Ishikawa (cell line): ENCODE results near the gene TGFBRAP1.

ENCODE experiments used
- CEBPB ChIP-seq: IDR thresholded peaks from 2 replicates; pipeline ENCODE4 v1.6.1; 2012
- CREB1 ChIP-seq: IDR thresholded peaks from 2 replicates; pipeline ENCODE4 v1.6.1; 2012; ENCODE audit warnings: low read depth
- EGR1 ChIP-seq: IDR thresholded peaks from 2 replicates; pipeline ENCODE4 v1.6.1; 2012
- EP300 ChIP-seq: IDR thresholded peaks from 2 replicates; pipeline ENCODE4 v1.6.1; 2012; ENCODE audit warnings: borderline replicate concordance
- FOXM1 ChIP-seq: IDR thresholded peaks from 2 replicates; pipeline ENCODE4 v1.6.1; 2012; ENCODE audit warnings: low read depth, borderline replicate concordance
- MAX ChIP-seq: IDR thresholded peaks from 2 replicates; pipeline ENCODE4 v1.6.1; 2012
- NFIC ChIP-seq: IDR thresholded peaks from 2 replicates; pipeline ENCODE4 v1.6.1; 2012
- RAD21 ChIP-seq: IDR thresholded peaks from 2 replicates; pipeline ENCODE4 v1.6.1; 2012; ENCODE audit warnings: low read depth
- REST ChIP-seq: IDR thresholded peaks from 2 replicates; pipeline ENCODE4 v1.6.1; 2012; ENCODE audit warnings: low read depth, mild to moderate bottlenecking
- TAF1 ChIP-seq: IDR thresholded peaks from 2 replicates; pipeline ENCODE4 v1.6.1; 2012; ENCODE audit warnings: low read depth, mild to moderate bottlenecking
- TCF12 ChIP-seq: IDR thresholded peaks from 2 replicates; pipeline ENCODE4 v1.6.1; 2012; ENCODE audit warnings: low read depth
- TEAD4 ChIP-seq: IDR thresholded peaks from 2 replicates; pipeline ENCODE4 v1.6.1; 2012
- USF1 ChIP-seq: IDR thresholded peaks from 2 replicates; pipeline ENCODE4 v1.6.1; 2012
- YY1 ChIP-seq: IDR thresholded peaks from 2 replicates; pipeline ENCODE4 v1.6.1; 2012; ENCODE audit warnings: low read depth
- ZBTB7A ChIP-seq: IDR thresholded peaks from 2 replicates; pipeline ENCODE4 v1.6.1; 2012; ENCODE audit warnings: low read depth

Gene TGFBRAP1

GRCh38 chr2:105362862-105363591, 33.5 kb upstream of the TGFBRAP1 start:
- no peak for TF ChIP-seq EGR1
- TF ChIP-seq TEAD4: no peak
- no peak for TF ChIP-seq REST
- TF ChIP-seq FOXM1: no peak
- no peak for TF ChIP-seq EP300
- TF ChIP-seq CEBPB: no peak
- no peak for TF ChIP-seq CREB1
- TF ChIP-seq YY1: no peak
- no peak for TF ChIP-seq NFIC
- no peak for TF ChIP-seq RAD21
- no peak for TF ChIP-seq TAF1
- TF ChIP-seq MAX: no peak
- no peak for TF ChIP-seq USF1

GRCh38 chr2:105361102-105361889, 31.8 kb upstream of the TGFBRAP1 start:
- no peak for TF ChIP-seq CEBPB
- no peak for TF ChIP-seq REST
- TF ChIP-seq NFIC: no peak
- TF ChIP-seq CREB1: no peak
- no peak for TF ChIP-seq RAD21
- TF ChIP-seq FOXM1: no peak
- TF ChIP-seq TEAD4: no peak
- no peak for TF ChIP-seq EP300
- no peak for TF ChIP-seq ZBTB7A
- TF ChIP-seq TAF1: no peak
- no peak for TF ChIP-seq EGR1
- TF ChIP-seq USF1: no peak
- TF ChIP-seq YY1: no peak
- TF ChIP-seq MAX: no peak
- no peak for TF ChIP-seq TCF12

GRCh38 chr2:105358593-105358992, 29.1 kb upstream of the TGFBRAP1 start:
- TF ChIP-seq RAD21: no peak
- no peak for TF ChIP-seq MAX
- no peak for TF ChIP-seq REST
- no peak for TF ChIP-seq TAF1
- TF ChIP-seq NFIC: no peak
- TF ChIP-seq FOXM1: no peak
- no peak for TF ChIP-seq USF1
- no peak for TF ChIP-seq YY1
- no peak for TF ChIP-seq TEAD4
- TF ChIP-seq ZBTB7A: no peak
- TF ChIP-seq EP300: no peak
- no peak for TF ChIP-seq EGR1
- TF ChIP-seq CEBPB: no peak
